GM19351 (cell line): ENCODE measurements around the gene GPR31.
"Not testable (repeated sequence)": the region's sequence is repeated elsewhere in the genome, so short reads cannot be mapped to it uniquely, and the experiment has no call there.

Source experiments
- ATAC-seq: cut with Tn5 transposase; IDR thresholded peaks from one replicate; pipeline ENCODE4 v1.9.1; 2021; ENCODE audit warnings: mild to moderate bottlenecking, moderate library complexity; ENCODE audit not compliant: unreplicated experiment

The GPR31 gene, protein sequence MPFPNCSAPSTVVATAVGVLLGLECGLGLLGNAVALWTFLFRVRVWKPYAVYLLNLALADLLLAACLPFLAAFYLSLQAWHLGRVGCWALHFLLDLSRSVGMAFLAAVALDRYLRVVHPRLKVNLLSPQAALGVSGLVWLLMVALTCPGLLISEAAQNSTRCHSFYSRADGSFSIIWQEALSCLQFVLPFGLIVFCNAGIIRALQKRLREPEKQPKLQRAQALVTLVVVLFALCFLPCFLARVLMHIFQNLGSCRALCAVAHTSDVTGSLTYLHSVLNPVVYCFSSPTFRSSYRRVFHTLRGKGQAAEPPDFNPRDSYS

GRCh38 chr6:167157863-167158262 is at the start of gene GPR31:
Gene GPR31 (minus strand): TSS chr6:167157980. CDS start chr6:167157831, 149 bp downstream.
- no peak for ATAC-seq

DNA sequence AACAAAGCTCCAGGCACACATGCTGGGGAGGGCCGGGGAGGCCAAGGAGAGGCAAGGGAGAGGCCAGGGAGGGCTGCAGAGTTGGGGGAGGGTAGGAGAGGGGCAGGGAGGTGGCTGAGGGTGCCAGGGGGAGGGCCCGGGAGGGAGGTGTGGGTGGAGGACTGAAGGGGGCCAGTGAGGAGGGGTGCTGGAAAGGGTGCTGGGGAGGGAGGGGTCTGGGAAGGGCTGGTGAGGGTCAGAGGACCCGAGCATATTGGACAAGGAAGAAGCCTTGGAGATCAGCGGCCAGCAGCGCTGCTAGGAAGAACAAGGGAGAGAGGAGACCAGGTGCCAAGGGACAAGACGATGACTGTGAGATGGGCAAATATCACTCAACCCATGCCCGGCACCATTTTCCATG is 49.7 kb upstream of the GPR31 start:
- no peak for ATAC-seq

GRCh38 chr6:167205316-167205715 is 47.5 kb upstream of the GPR31 start:
- not testable (repeated sequence) for ATAC-seq

- ATAC-seq: not testable (repeated sequence)
These were observed 46.2 kb upstream of the GPR31 start for GRCh38 chr6:167204059-167204348.

- ATAC-seq: not testable (repeated sequence)
These were observed 45.7 kb upstream of the GPR31 start for GRCh38 chr6:167203261-167204058.

DNA sequence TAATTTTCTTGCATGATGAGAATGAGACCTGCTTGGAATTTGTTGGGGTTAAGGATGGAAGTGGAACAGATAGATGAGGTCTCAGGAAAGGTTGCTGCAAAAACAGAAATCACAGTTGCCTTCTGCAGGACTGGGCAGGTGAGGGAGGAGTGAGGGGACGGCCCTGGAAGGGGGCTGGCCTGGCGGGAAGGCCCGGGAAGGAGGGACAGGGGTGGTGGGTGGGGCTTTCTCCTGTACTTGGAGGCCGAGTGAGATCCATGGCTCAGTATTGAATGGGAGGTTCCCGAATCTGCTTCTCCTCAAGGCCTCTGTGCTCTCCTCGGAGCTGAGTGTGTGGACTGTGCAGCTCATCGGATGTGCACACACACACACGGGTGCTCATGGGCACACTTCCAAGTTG is 44.8 kb upstream of the GPR31 start:
- ATAC-seq: not testable (repeated sequence)

DNA sequence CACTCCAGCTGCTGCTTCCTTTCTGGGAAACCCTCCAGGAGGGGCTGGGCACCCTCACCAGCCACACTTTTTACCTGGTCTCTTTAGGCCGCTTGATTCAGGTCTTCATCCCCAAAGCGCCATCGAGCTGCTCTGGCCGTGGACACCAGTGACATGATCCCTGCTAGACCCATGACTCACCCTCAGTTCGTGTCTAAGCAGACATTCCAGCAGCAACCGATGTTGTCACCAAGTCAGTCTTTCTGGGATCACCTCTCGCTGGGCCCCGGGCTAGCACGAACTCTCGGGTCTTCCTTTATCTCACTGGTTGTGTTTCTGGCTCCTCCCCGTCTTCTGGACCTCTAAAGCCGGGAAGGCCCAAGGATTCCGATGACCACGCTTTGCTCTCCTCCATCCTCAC is 43.0 kb upstream of the GPR31 start:
- ATAC-seq: no peak

DNA sequence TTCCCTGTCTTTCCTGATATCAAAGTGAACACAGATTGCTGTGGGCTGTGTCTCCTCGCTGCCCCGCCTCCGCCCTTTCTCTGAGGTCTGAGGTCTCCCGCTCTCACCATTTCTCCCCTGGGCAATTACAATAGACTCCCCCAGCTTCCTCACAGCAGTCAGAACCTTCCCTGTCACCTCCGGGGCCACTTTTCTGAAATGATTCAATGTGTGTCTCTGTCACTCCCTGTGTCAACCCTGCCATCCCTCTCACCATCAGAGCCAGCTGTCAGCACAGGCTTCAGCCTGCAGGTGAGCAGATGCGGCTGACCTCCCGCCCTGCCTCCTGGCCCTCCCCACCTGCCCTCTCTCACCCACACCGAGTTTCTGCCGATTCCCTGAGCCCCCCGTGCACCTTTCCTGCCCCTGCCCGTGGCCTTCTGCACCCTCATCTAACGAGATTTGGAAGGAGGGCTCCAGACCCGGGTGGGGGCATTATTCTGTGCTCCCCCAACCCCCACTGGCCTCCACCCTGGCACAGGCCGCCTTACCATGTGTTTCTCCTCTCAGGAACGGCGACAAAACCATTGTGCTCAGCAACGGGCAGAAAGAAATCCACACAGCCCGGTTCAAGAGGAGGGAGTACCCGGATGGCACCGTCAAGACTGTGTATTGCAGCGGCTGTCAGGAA is 38.3 kb upstream of the GPR31 start:
- not testable (repeated sequence) for ATAC-seq

GRCh38 chr6:167193515-167194125 is 35.8 kb upstream of the GPR31 start:
- ATAC-seq: not testable (repeated sequence)

GRCh38 chr6:167191043-167191583 is 33.3 kb upstream of the GPR31 start:
- ATAC-seq: not testable (repeated sequence)

- ATAC-seq: not testable (repeated sequence)
These were observed 29.5 kb upstream of the GPR31 start for GRCh38 chr6:167187275-167187674.

GRCh38 chr6:167185101-167185500 is 27.3 kb upstream of the GPR31 start:
- not testable (repeated sequence) for ATAC-seq

- peak; percentile 92 for ATAC-seq
These were observed 25.1 kb upstream of the GPR31 start for GRCh38 chr6:167182913-167183314.

DNA sequence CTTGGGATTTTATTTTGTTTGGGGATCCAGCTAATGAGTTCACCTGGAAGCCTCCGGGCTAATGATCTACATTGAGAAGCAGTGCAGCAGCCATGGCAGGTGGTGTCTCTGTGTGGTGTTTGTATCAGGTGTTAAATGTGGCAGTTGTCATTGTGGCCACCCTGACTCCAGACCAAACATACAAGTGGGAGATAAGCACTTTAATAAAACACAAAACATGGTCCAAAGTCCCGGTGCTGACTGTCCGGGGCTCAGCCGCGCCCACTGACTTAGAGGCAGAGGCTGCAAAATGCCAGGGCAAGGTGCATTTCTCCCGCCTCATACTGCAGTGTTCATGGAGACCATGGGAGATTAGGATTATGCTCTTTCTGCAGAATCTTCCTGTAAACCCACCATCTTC is 23.6 kb upstream of the GPR31 start:
- not testable (repeated sequence) for ATAC-seq

DNA sequence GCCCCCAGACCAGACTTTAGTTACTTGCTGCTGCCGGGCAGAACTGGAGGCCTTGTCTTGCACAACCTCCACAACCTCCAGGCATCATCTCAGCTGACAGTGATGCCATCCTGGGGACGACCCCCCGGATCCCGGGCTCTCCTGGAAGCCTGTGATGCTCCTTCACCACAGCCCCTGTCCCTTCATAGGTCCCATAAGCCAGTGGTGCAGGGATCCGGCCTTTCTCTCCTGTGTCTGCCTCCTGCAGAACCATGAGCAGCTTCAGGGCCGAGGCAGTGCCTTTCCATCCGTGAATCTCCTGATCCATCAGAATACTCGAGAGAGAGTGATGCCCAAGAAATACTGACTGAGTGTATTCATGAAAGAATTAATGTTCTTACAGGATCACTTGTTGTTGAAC is 22.3 kb upstream of the GPR31 start:
- not testable (repeated sequence) for ATAC-seq

DNA sequence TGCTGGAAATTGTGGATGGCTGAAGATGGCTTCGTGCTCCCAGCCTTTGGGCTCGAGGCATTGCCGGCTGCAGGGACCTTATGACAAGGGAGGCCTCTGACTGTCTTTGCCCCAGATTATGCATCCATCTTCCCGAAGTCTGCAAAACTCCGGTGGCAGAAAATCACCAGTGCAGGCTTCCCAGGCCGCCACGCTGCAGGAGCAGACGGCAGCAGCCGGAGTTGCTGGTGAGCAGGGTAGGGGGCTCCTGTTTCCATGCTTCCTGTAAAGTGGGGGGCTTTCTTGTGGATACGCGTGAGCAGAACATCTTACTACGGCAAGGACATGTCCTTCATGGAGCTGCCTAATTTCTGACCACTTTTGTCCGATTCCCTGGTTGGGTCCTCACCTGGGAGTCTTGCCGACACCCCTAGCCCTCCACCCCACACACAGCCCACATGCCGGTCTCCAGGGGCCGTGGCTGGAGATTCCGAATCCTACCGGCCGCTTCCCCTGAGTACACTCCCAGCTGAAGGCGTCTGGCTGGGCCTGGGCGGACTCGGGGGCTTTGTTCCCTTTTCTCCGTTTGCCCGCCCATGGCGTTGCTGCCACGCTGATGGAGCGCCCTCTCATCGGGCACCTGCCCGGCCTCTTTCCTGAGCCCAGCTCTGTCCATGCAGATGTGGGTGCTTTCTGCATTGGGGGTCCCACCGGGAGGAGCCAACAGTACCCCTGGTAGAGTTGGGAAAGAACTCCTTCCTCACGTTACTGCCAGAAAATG is 21.3 kb upstream of the GPR31 start:
- ATAC-seq: not testable (repeated sequence)

DNA sequence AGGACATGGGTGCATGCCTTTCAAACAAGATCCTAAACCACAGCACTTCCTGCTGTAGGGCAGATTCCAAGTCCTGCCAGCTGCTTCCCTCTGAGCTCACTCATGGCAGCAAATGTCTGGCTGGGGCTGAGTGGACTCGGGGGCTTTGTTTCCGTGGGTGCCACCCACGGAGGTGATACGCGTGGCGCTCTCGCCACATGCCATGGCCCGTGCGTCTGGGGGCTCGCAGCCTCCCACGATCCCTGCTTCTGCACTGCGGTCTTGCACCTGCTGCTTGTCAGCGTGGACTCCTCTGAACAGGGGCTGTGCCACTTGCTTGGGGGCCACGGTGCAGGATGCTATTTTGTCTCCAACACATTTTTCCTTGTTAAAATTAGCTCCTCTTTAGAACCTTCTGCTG is 19.5 kb upstream of the GPR31 start:
- not testable (repeated sequence) for ATAC-seq

DNA sequence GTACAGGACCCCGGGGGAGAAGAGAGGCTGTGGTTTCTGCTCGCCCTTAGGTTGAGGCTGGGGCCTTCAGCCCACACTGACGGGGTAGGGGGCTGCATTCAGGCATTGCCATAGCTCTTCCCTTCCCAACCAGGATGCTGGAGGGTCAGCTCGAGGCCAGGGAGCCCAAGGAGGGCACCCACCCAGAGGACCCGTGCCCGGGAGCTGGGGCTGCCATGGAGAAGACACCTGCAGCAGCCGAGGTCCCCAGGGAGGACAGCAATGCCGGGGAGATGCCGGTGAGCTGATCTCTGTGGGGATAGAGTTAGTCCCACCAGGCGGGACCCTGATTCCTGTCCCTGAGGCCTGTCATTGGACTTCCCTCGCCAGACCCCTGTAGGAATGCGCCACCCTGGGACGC is 14.2 kb upstream of the GPR31 start:
- not testable (repeated sequence) for ATAC-seq

- not testable (repeated sequence) for ATAC-seq
These were observed 13.5 kb upstream of the GPR31 start for GRCh38 chr6:167171300-167171699.

DNA sequence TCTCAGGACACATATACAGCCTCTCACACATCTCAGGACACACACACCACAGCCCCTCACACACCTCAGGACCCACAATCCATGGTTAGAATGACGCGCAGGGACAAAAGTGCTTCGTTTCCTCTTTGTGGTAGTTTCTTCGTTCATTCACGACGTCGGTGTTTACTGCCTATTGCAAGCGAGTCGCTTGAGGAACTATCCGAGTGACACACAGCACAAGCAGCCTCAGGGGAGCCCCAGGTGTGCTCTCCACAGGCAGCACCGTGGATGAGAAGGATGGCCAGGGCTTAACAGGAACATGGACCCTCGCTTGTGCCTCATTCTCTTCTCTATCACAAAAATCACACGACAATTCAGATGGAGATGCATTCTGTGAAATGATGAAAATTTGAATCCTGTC is 12.1 kb upstream of the GPR31 start:
- ATAC-seq: not testable (repeated sequence)
